CD14-positive monocyte (primary cell): ENCODE data around the gene TMEM141. TPM values are rescaled to one million over a fixed set of nuclear protein-coding genes. Genes with fewer than 3 reads are reported as not detected.

Experiments used
- DNase-seq, 3 donors: peaks; one replicate each; pipeline ENCODE4 v3.0.0-alpha.2; 2011 to 2022
- H2AFZ ChIP-seq: 2 replicates; pipeline ENCODE4 v1.6.0; 2012; ENCODE audit warnings: mild to moderate bottlenecking, low read depth, low read length, inconsistent platforms; ENCODE audit not compliant: insufficient read depth, poor library complexity, severe bottlenecking
- H3K27ac ChIP-seq, 2 donors: 1 replicate in 1 of 2; 2 replicates in 1 of 2; pipeline ENCODE4 v1.5.1; 2012 to 2013; ENCODE audit warnings: low read length in 2 of 2, control low read depth in 1 of 2, inconsistent platforms in 1 of 2, low read depth in 1 of 2, mild to moderate bottlenecking in 1 of 2
- H3K27me3 ChIP-seq, 2 donors: one replicate each; pipeline versions ENCODE4 v1.6.0 to v1.6.1; 2011 to 2013; ENCODE audit warnings: low read length in 2 of 2; ENCODE audit not compliant: control insufficient read depth in 2 of 2, insufficient read depth in 2 of 2
- H3K36me3 ChIP-seq, 2 donors: replicated peaks in 1 of 2; 1 replicate in 1 of 2; 2 replicates in 1 of 2; pipeline versions ENCODE4 v1.5.1 to v1.6.1; 2012 to 2013; ENCODE audit warnings: low read length in 2 of 2, control low read depth in 1 of 2, inconsistent platforms in 1 of 2, mild to moderate bottlenecking in 1 of 2; ENCODE audit not compliant: insufficient read depth in 2 of 2, control insufficient read depth in 1 of 2
- H3K4me1 ChIP-seq, 2 donors: 1 replicate in 1 of 2; 2 replicates in 1 of 2; pipeline versions ENCODE4 v1.5.1 to v1.6.1; 2012 to 2013; ENCODE audit warnings: low read length in 2 of 2, control low read depth in 1 of 2, inconsistent platforms in 1 of 2, mild to moderate bottlenecking in 1 of 2, moderate library complexity in 1 of 2; ENCODE audit not compliant: insufficient read depth in 2 of 2, control insufficient read depth in 1 of 2
- H3K4me2 ChIP-seq: replicated peaks from 2 replicates; pipeline ENCODE3; 2012; ENCODE audit warnings: low read length, moderate library complexity, mild to moderate bottlenecking; ENCODE audit not compliant: poor library complexity, severe bottlenecking; ENCODE audit errors: extremely low read depth
- H3K4me3 ChIP-seq, 3 experiments: fragments of 200-600 bp in 1 of 3; sonication (generic) in 1 of 3; replicated peaks in 1 of 3; 1 replicate in 2 of 3; 2 replicates in 1 of 3; pipeline ENCODE4 v1.5.1; 2011 to 2013; ENCODE audit warnings: low read length in 3 of 3, mild to moderate bottlenecking in 3 of 3, control low read depth in 2 of 3, low read depth in 2 of 3, inconsistent platforms in 1 of 3, moderate library complexity in 1 of 3
- H3K79me2 ChIP-seq: 2 replicates; pipeline ENCODE4 v1.6.0; 2012; ENCODE audit warnings: mild to moderate bottlenecking, control low read depth, inconsistent platforms, low read length, moderate library complexity; ENCODE audit not compliant: insufficient read depth
- H3K9ac ChIP-seq: 2 replicates; pipeline ENCODE4 v1.6.0; 2017; ENCODE audit warnings: low read length, mild to moderate bottlenecking; ENCODE audit not compliant: insufficient read depth, poor library complexity, severe bottlenecking
- H3K9me3 ChIP-seq, 2 donors: replicated peaks in 1 of 2; 1 replicate in 1 of 2; 2 replicates in 1 of 2; pipeline versions ENCODE4 v1.5.1 to v1.6.1; 2012 to 2013; ENCODE audit warnings: low read length in 2 of 2, control low read depth in 1 of 2; ENCODE audit not compliant: control insufficient read depth in 1 of 2, insufficient read depth in 1 of 2
- H4K20me1 ChIP-seq: 2 replicates; pipeline ENCODE4 v1.6.0; 2012; ENCODE audit warnings: mild to moderate bottlenecking, low read length, control low read depth, moderate library complexity; ENCODE audit not compliant: insufficient read depth
- H3K27ac Mint-ChIP-seq, 7 donors: one replicate each; pipeline ENCODE4 v1.8.0; 2020; ENCODE audit warnings: mild to moderate bottlenecking in 7 of 7, mixed read lengths in 7 of 7, moderate library complexity in 6 of 7, inconsistent platforms in 2 of 7
- H3K27me3 Mint-ChIP-seq, 3 donors: one replicate each; pipeline ENCODE4 v1.8.0; 2021 to 2022; ENCODE audit warnings: low read depth in 3 of 3, mild to moderate bottlenecking in 3 of 3, mixed read lengths in 3 of 3, moderate library complexity in 3 of 3, inconsistent platforms in 1 of 3
- H3K36me3 Mint-ChIP-seq, 2 donors: one replicate each; pipeline ENCODE4 v1.8.0; 2020; ENCODE audit warnings: mixed read lengths in 2 of 2, inconsistent platforms in 1 of 2, mild to moderate bottlenecking in 1 of 2
- H3K4me1 Mint-ChIP-seq: one replicate; pipeline ENCODE4 v1.8.0; 2020; ENCODE audit warnings: mild to moderate bottlenecking, mixed read lengths
- H3K4me3 Mint-ChIP-seq, 2 donors: one replicate each; pipeline ENCODE4 v1.8.0; 2020; ENCODE audit warnings: mild to moderate bottlenecking in 2 of 2, mixed read lengths in 2 of 2, moderate library complexity in 1 of 2
- H3K9me3 Mint-ChIP-seq, 7 donors: one replicate each; pipeline ENCODE4 v1.8.0; 2020 to 2022; ENCODE audit warnings: mixed read lengths in 7 of 7, mild to moderate bottlenecking in 6 of 7, moderate library complexity in 6 of 7, inconsistent platforms in 2 of 7
- WGBS: methylation state at CpG from one replicate; pipeline ENCODE4 v1.1.5; 2013; ENCODE audit warnings: missing lambda C conversion rate; ENCODE audit not compliant: insufficient coverage; 5-methylcytosine and 5-hydroxymethylcytosine counted together
- intact Hi-C, 2 donors: fragments of 100-400 bp; cut with micrococcal nuclease; formaldehyde crosslinking; loops; one replicate each; pipeline versions ENCODE4 v1.15.0 to v1.15.1; 2023
- polyA plus RNA-seq, 3 donors: library from polyadenylated mRNA; depleted of rRNA in 1 of 3; unstranded in 2 of 3; stranded (reverse) in 1 of 3; fragments of 300-500 nt in 2 of 3; fragments of >200 nt in 1 of 3; fragmentation: Illumina TruSeq in 2 of 3; gene quantifications; 1 replicate in 2 of 3; 2 replicates in 1 of 3; pipeline ENCODE4 v1.2.3, GENCODE V29; 2012 to 2021
- TF ChIP-seq, protein P1 (sequence below): fragments of 200-600 bp; IDR thresholded peaks from one replicate; pipeline ENCODE4 v1.8.0; 2022; ENCODE audit warnings: antibody characterized with exemption, mild to moderate bottlenecking

Gene TMEM141
- polyA plus RNA-seq, 3 donors: 33.1 to 47.2 (median 39.2) TPM

DNA sequence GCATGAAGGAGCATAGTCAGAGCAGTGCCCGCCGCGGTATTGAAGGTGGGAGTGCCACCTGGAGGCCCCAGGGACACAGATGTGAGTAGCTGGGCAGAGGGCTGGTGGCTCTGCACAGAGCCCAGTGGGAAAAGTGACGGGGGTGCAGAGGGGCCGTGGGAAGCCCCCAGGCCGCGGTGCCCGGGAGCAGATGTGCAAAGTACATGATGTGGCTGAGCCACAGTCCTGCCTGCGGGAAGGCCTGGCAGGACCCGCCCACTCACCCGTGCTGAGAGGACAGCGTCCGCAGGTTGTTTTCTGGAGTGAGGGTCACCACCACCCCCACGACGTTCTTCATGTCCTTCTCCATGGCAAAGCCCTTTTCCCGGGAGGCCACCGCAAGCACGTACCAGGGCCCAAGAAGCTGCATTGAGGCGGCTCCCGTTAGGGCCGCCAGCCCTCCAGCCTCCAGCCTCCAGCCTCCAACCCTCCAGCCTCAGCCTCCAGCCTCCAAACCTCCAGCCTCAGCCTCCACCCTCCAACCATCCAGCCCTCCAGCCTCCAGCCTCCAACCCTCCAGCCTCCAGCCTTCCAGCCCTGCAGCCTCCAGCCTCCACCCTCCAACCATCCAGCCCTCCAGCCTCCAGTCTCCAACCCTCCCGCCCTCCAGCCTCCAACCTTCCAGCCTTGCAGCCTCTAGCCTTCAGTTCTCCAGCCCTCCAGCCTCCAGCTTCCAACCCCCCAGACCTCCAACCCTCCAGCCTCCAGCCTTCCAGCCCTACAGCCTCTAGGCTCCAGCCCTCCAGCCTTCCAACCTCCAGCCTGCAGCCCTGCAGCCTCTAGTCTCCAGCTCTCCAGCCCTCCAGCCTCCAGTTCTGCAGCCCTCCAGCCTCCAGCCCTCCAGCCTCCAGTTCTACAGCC lies 43.7 kb upstream of the TMEM141 start:
- H3K27me3 Mint-ChIP-seq: peaks cover 9 to 45% (median 15%) of the 10 kb centered on the region in 3 donors
- Histone ChIP-seq H3K4me3 (no peak overlapping the region), H3K27me3 (peaks cover 0 to 6% of the 10 kb centered on the region in 2 donors), H3K4me1 (no peaks in the 10 kb centered on the region), H3K36me3 (no peaks in the 10 kb centered on the region), H3K9me3 (peaks cover 11 to 14% of the 10 kb centered on the region in 2 donors), H3K79me2 (no peaks in the 10 kb centered on the region), H4K20me1 (no peaks in the 10 kb centered on the region), H3K27ac (no peak overlapping the region), H2AFZ (no peak overlapping the region), H3K4me2 (no peak overlapping the region), H3K9ac (no peak overlapping the region)
- H3K36me3 Mint-ChIP-seq: no peaks in the 10 kb centered on the region
- DNase-seq: no peak
- no peak overlapping the region for H3K27ac Mint-ChIP-seq
- peaks cover 10 to 18% (median 16%) of the 10 kb centered on the region in 7 donors for H3K9me3 Mint-ChIP-seq
- intact Hi-C loops: no loop called here
- H3K4me1 Mint-ChIP-seq: peaks cover 10% of the 10 kb centered on the region
- TF ChIP-seq, protein P1, sequence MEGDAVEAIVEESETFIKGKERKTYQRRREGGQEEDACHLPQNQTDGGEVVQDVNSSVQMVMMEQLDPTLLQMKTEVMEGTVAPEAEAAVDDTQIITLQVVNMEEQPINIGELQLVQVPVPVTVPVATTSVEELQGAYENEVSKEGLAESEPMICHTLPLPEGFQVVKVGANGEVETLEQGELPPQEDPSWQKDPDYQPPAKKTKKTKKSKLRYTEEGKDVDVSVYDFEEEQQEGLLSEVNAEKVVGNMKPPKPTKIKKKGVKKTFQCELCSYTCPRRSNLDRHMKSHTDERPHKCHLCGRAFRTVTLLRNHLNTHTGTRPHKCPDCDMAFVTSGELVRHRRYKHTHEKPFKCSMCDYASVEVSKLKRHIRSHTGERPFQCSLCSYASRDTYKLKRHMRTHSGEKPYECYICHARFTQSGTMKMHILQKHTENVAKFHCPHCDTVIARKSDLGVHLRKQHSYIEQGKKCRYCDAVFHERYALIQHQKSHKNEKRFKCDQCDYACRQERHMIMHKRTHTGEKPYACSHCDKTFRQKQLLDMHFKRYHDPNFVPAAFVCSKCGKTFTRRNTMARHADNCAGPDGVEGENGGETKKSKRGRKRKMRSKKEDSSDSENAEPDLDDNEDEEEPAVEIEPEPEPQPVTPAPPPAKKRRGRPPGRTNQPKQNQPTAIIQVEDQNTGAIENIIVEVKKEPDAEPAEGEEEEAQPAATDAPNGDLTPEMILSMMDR: no peak
- WGBS: 93% methylated on average over 22 of the region's 22 CpGs
- peak overlapping the region in 1 of 2 donors; percentile 42 for H3K4me3 Mint-ChIP-seq

DNA sequence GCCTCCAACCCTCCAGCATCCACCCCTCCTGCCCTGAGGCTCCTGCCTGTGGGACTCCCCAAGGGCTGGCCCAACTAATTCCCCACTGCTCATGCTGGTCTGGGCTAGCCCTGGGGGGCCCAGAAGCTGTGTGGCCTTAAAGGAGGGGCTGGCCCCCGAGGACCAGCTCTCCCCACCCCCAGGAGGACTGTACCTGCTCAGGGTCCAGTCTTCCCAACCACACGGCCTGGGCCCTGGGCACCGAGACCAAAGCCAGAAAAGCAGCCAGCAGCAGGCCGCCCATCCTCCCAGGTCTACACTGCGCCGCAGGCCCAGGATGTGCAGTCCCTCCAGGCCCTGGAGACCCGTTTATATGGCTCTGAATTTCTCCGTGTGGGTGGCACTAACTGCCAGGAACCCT lies 42.9 kb upstream of the TMEM141 start, which contains the start of gene LCN6:
Gene LCN6, minus strand, starts transcription at position 325 of the 400 bp plus-strand sequence. Its CDS starts 42 bp downstream, at position 283.
- Histone ChIP-seq H4K20me1 (no peaks in the 10 kb centered on the region), H3K4me1 (no peaks in the 10 kb centered on the region), H3K27ac (no peak within 1 kb of the TSS), H3K27me3 (no peaks in the 10 kb centered on the region), H3K79me2 (no peaks in the 10 kb centered on the region), H3K9me3 (peaks cover 16% of the 10 kb centered on the region in 2 donors), H2AFZ (no peak within 1 kb of the TSS), H3K4me3 (no peak within 1 kb of the TSS), H3K36me3 (no peaks in the 10 kb centered on the region), H3K4me2 (no peak within 1 kb of the TSS), H3K9ac (no peak within 1 kb of the TSS)
- TF ChIP-seq, protein P1: no peak
- DNase-seq: no peak
- intact Hi-C loops: no loop called here
- H3K4me1 Mint-ChIP-seq: peaks cover 10% of the 10 kb centered on the region
- H3K9me3 Mint-ChIP-seq: peaks cover 14 to 24% (median 23%) of the 10 kb centered on the region in 7 donors
- H3K27ac Mint-ChIP-seq: peak within 1 kb of the TSS in 1 of 7 donors; percentile 63
- 78% methylated on average over 8 of the region's 8 CpGs for WGBS
- H3K4me3 Mint-ChIP-seq: no peak within 1 kb of the TSS
- H3K36me3 Mint-ChIP-seq: no peaks in the 10 kb centered on the region
- peaks cover 8 to 42% (median 9%) of the 10 kb centered on the region in 3 donors for H3K27me3 Mint-ChIP-seq
